H9 (cell line): Measurements from ENCODE around the gene SNAPC2. TPM values are rescaled to one million over a fixed set of nuclear protein-coding genes. Genes with fewer than 3 reads are reported as not detected.
"Not testable (repeated sequence)": the region's sequence is repeated elsewhere in the genome, so short reads cannot be mapped to it uniquely, and the experiment has no call there.

Experiments used
- DNase-seq: peaks from one replicate; pipeline ENCODE4 v3.0.0-alpha.2; 2017
- H2AFZ ChIP-seq: one replicate; pipeline ENCODE4 v1.6.1; 2013; ENCODE audit warnings: mild to moderate bottlenecking, low read length, control low read depth, moderate library complexity
- H2AK5ac ChIP-seq: 2 replicates; pipeline ENCODE4 v1.6.1; 2013; ENCODE audit warnings: low read length, control low read depth, mixed read lengths; ENCODE audit not compliant: insufficient read length
- H2BK120ac ChIP-seq: one replicate; pipeline ENCODE4 v1.6.1; 2013; ENCODE audit warnings: low read depth, mild to moderate bottlenecking, low read length, control low read depth, inconsistent platforms; ENCODE audit not compliant: poor library complexity, severe bottlenecking
- H2BK12ac ChIP-seq: 2 replicates; pipeline ENCODE4 v1.6.1; 2013; ENCODE audit warnings: low read length, control low read depth, mixed read lengths, low read depth; ENCODE audit not compliant: insufficient read length
- H2BK15ac ChIP-seq: 2 replicates; pipeline ENCODE4 v1.6.1; 2013; ENCODE audit warnings: low read depth, low read length, control low read depth
- H2BK20ac ChIP-seq: one replicate; pipeline ENCODE4 v1.6.1; 2013; ENCODE audit warnings: low read depth, mild to moderate bottlenecking, low read length, control low read depth, inconsistent platforms; ENCODE audit not compliant: poor library complexity, severe bottlenecking
- H2BK5ac ChIP-seq: 2 replicates; pipeline ENCODE4 v1.6.1; 2013; ENCODE audit warnings: low read length, control low read depth, mixed read lengths; ENCODE audit not compliant: insufficient read length
- H3K14ac ChIP-seq: 2 replicates; pipeline ENCODE4 v1.6.1; 2013; ENCODE audit warnings: low read length, control low read depth; ENCODE audit not compliant: insufficient read depth
- H3K18ac ChIP-seq: 2 replicates; pipeline ENCODE4 v1.6.1; 2013; ENCODE audit warnings: low read depth, mild to moderate bottlenecking, mixed read lengths, low read length, control low read depth; ENCODE audit not compliant: insufficient read length
- H3K23ac ChIP-seq: 2 replicates; pipeline ENCODE4 v1.6.1; 2013; ENCODE audit warnings: low read length, control low read depth, mixed read lengths, low read depth; ENCODE audit not compliant: insufficient read length
- H3K23me2 ChIP-seq: 2 replicates; pipeline ENCODE4 v1.6.1; 2013; ENCODE audit warnings: low read depth, mild to moderate bottlenecking, mixed read lengths, low read length, control low read depth; ENCODE audit not compliant: insufficient read length, poor library complexity, severe bottlenecking
- H3K27ac ChIP-seq: 2 replicates; pipeline ENCODE4 v1.5.1; 2013; ENCODE audit warnings: low read length, control low read depth, mixed read lengths, low read depth; ENCODE audit not compliant: insufficient read length
- H3K27me3 ChIP-seq: 2 replicates; pipeline ENCODE4 v1.6.1; 2013; ENCODE audit warnings: low read length, control low read depth, inconsistent platforms; ENCODE audit not compliant: insufficient read depth
- H3K4ac ChIP-seq: 2 replicates; pipeline ENCODE4 v1.6.1; 2013; ENCODE audit warnings: low read depth, mild to moderate bottlenecking, control low read depth, inconsistent platforms, low read length, moderate library complexity
- H3K4me1 ChIP-seq: 2 replicates; pipeline ENCODE4 v1.6.1; 2013; ENCODE audit warnings: low read length, control low read depth, inconsistent platforms; ENCODE audit not compliant: insufficient read depth
- H3K4me2 ChIP-seq: 2 replicates; pipeline ENCODE4 v1.6.1; 2013; ENCODE audit warnings: low read length, control low read depth, mixed read lengths; ENCODE audit not compliant: insufficient read length, insufficient read depth
- H3K56ac ChIP-seq: 2 replicates; pipeline ENCODE4 v1.6.1; 2013; ENCODE audit warnings: low read depth, mild to moderate bottlenecking, mixed read lengths, low read length, control low read depth; ENCODE audit not compliant: insufficient read length
- H3K79me1 ChIP-seq: 2 replicates; pipeline ENCODE4 v1.6.1; 2013; ENCODE audit warnings: low read depth, mild to moderate bottlenecking, moderate library complexity, low read length, control low read depth, inconsistent platforms; ENCODE audit not compliant: insufficient read depth, poor library complexity, severe bottlenecking
- H3K79me2 ChIP-seq: 2 replicates; pipeline ENCODE4 v1.6.1; 2013; ENCODE audit warnings: low read length, control low read depth, inconsistent platforms; ENCODE audit not compliant: insufficient read depth
- H3K9ac ChIP-seq: 2 replicates; pipeline ENCODE4 v1.6.1; 2013; ENCODE audit warnings: low read length, control low read depth, mixed read lengths; ENCODE audit not compliant: insufficient read length; ENCODE audit errors: extremely low read depth
- H3K9me3 ChIP-seq: one replicate; pipeline ENCODE4 v1.6.1; 2013; ENCODE audit warnings: low read depth, low read length, inconsistent platforms; ENCODE audit not compliant: control insufficient read depth
- H3T11ph ChIP-seq: one replicate; pipeline ENCODE4 v1.6.1; 2013; ENCODE audit warnings: mild to moderate bottlenecking, low read length, control low read depth, inconsistent platforms
- H4K20me1 ChIP-seq: one replicate; pipeline ENCODE4 v1.6.1; 2013; ENCODE audit not compliant: control insufficient read depth, insufficient read length, insufficient read depth
- H4K5ac ChIP-seq: 2 replicates; pipeline ENCODE4 v1.6.1; 2013; ENCODE audit warnings: low read depth, mild to moderate bottlenecking, mixed read lengths, low read length, control low read depth; ENCODE audit not compliant: insufficient read length
- H4K8ac ChIP-seq: replicated peaks from 2 replicates; pipeline ENCODE4 v1.6.1; 2013; ENCODE audit warnings: low read length, control low read depth, mixed read lengths, low read depth; ENCODE audit not compliant: insufficient read length
- H4K91ac ChIP-seq: 2 replicates; pipeline ENCODE4 v1.6.1; 2013; ENCODE audit warnings: low read depth, mild to moderate bottlenecking, moderate library complexity, mixed read lengths, low read length, control low read depth; ENCODE audit not compliant: insufficient read length
- H3K27ac Mint-ChIP-seq, 3 experiments: 2 replicates in 2 of 3; 3 replicates in 1 of 3; pipeline ENCODE4 v1.8.0; 2020 to 2021; ENCODE audit warnings: mixed read lengths in 3 of 3, mild to moderate bottlenecking in 1 of 3, moderate library complexity in 1 of 3
- H3K27me3 Mint-ChIP-seq: 2 replicates; pipeline ENCODE4 v1.8.0; 2021; ENCODE audit warnings: low read depth, mild to moderate bottlenecking, moderate library complexity, mixed read lengths
- H3K36me3 Mint-ChIP-seq, 3 experiments: 2 replicates in 2 of 3; 3 replicates in 1 of 3; pipeline ENCODE4 v1.8.0; 2020 to 2021; ENCODE audit warnings: low read depth in 3 of 3, mixed read lengths in 3 of 3; ENCODE audit not compliant: insufficient read depth in 1 of 3
- H3K4me1 Mint-ChIP-seq, 2 experiments: 2 replicates each; pipeline ENCODE4 v1.8.0; 2020; ENCODE audit warnings: mixed read lengths in 2 of 2
- H3K4me3 Mint-ChIP-seq, 2 experiments: 2 replicates in 1 of 2; 3 replicates in 1 of 2; pipeline ENCODE4 v1.8.0; 2020 to 2021; ENCODE audit warnings: mild to moderate bottlenecking in 2 of 2, mixed read lengths in 2 of 2, moderate library complexity in 1 of 2
- H3K9me3 Mint-ChIP-seq, 2 experiments: 2 replicates in 1 of 2; 3 replicates in 1 of 2; pipeline ENCODE4 v1.8.0; 2020; ENCODE audit warnings: mild to moderate bottlenecking in 2 of 2, mixed read lengths in 2 of 2, moderate library complexity in 1 of 2
- CTCF ChIP-seq: fragments of 200-600 bp; sonication (generic); conservative IDR thresholded peaks from 3 replicates; pipeline ENCODE4 v1.8.0; 2021; ENCODE audit warnings: antibody characterized with exemption, mild to moderate bottlenecking
- WGBS: extraction: QIAGEN DNeasy Blood & Tissue Kit; methylation state at CpG from one replicate; pipeline ENCODE4 v1.1.7; 2013; ENCODE audit warnings: missing lambda C conversion rate, low lambda C conversion rate, mixed read lengths; ENCODE audit not compliant: insufficient read length; ENCODE audit errors: extremely low coverage; 5-methylcytosine and 5-hydroxymethylcytosine counted together
- total RNA-seq: library from RNA; stranded (reverse); gene quantifications from 2 replicates; pipeline ENCODE4 v1.2.1, GENCODE V29; 2021

SNAPC2 gene
- total RNA-seq, 1 experiment from 2014 or later = 17.8 TPM

GRCh38 chr19:7928741-7929701 is 8.9 kb downstream of the SNAPC2 start:
- DNase-seq = peak; percentile 79
- Histone ChIP-seq H3K9ac (no peak overlapping the region), H3K27me3 (no peaks in the 10 kb centered on the region), H3K79me1 (no peaks in the 10 kb centered on the region), H2BK15ac (no peak overlapping the region), H3T11ph (no peak overlapping the region), H3K56ac (no peak overlapping the region), H2BK5ac (no peak overlapping the region), H3K79me2 (no peaks in the 10 kb centered on the region), H3K14ac (no peak overlapping the region), H4K5ac (no peak overlapping the region), H2BK12ac (no peak overlapping the region), H3K9me3 (no peaks in the 10 kb centered on the region), H2AK5ac (no peak overlapping the region), H4K91ac (no peak overlapping the region), H4K20me1 (no peaks in the 10 kb centered on the region), H3K18ac (no peak overlapping the region), H2BK120ac (no peak overlapping the region), H3K4ac (no peak overlapping the region), H3K23ac (no peak overlapping the region), H4K8ac (no peak overlapping the region), H2AFZ (no peak overlapping the region), H3K23me2 (no peaks in the 10 kb centered on the region), H2BK20ac (no peak overlapping the region), H3K4me2 (no peak overlapping the region), H3K27ac (no peak overlapping the region), H3K4me1 (0 out of 2 replicates have a peak, but pooled peaks cover 4% of the 10 kb centered on the region)
- Mint-ChIP-seq H3K36me3 (peaks cover 9 to 54% (median 32%) of the 10 kb centered on the region in 3 experiments; a peak in 6 of 7 replicates), H3K27ac (peak overlapping the region in 2 of 3 experiments; percentile 78 to 88; a peak in 4 of 7 replicates), H3K4me1 (peaks cover 6 to 11% of the 10 kb centered on the region in 2 experiments), H3K9me3 (no peaks in the 10 kb centered on the region), H3K4me3 (no peak overlapping the region; a peak in 1 of 5 replicates), H3K27me3 (no peaks in the 10 kb centered on the region)
- no CpG with 5 or more reads among the region's 24 CpGs for WGBS
- TF ChIP-seq CTCF = peak; percentile 70

GRCh38 chr19:7930030-7930429 is 9.9 kb downstream of the SNAPC2 start:
- not testable (repeated sequence) for H3K23ac ChIP-seq, DNase-seq, H3K4ac ChIP-seq, H3K79me2 ChIP-seq, H3K56ac ChIP-seq, H3K4me1 ChIP-seq, H4K91ac ChIP-seq, H2BK120ac ChIP-seq, H3K79me1 ChIP-seq, H3K14ac ChIP-seq, H3T11ph ChIP-seq, H3K4me3 Mint-ChIP-seq, H3K9me3 ChIP-seq, H3K27ac Mint-ChIP-seq, H4K5ac ChIP-seq, H3K4me1 Mint-ChIP-seq, H3K4me2 ChIP-seq, H4K20me1 ChIP-seq, H4K8ac ChIP-seq, H3K27me3 ChIP-seq, H2BK12ac ChIP-seq, H2AK5ac ChIP-seq, H2AFZ ChIP-seq, H3K18ac ChIP-seq, H3K27me3 Mint-ChIP-seq, H2BK5ac ChIP-seq, H3K23me2 ChIP-seq, H3K9ac ChIP-seq, H3K27ac ChIP-seq, H2BK15ac ChIP-seq, H3K9me3 Mint-ChIP-seq, H2BK20ac ChIP-seq
- no CpG with 5 or more reads among the region's 11 CpGs for WGBS
- H3K36me3 Mint-ChIP-seq = peaks cover 13 to 58% (median 38%) of the 10 kb centered on the region in 3 experiments; a peak in 6 of 7 replicates
